ENCODE results near the gene TMED8. TPM values are rescaled to one million over a fixed set of nuclear protein-coding genes. Genes with fewer than 3 reads are reported as not detected.

Gene TMED8
- total RNA-seq, 4 donors from 2014 or later: 10.1 to 15.8 (median 12.3) TPM

DNA sequence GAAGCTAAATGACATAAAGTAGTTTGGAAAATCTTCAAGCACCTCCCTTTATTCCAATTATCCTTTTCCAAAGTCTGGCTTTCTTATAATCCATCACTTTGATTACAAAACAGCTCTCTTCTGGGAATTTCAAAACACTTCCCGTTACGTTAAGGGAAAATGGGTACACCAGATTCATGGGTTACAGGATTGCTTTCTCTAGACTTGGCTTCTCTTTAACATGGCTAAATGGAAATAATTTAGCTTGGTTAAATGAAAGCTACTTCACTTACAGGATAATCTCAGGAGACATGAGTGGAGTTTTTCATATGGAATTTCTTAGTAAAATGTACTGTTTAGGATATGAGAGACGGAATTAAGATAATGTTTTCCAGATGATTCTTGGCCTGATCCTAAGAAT, 41.3 kb downstream of the TMED8 start:
- TF ChIP-seq, protein P1, sequence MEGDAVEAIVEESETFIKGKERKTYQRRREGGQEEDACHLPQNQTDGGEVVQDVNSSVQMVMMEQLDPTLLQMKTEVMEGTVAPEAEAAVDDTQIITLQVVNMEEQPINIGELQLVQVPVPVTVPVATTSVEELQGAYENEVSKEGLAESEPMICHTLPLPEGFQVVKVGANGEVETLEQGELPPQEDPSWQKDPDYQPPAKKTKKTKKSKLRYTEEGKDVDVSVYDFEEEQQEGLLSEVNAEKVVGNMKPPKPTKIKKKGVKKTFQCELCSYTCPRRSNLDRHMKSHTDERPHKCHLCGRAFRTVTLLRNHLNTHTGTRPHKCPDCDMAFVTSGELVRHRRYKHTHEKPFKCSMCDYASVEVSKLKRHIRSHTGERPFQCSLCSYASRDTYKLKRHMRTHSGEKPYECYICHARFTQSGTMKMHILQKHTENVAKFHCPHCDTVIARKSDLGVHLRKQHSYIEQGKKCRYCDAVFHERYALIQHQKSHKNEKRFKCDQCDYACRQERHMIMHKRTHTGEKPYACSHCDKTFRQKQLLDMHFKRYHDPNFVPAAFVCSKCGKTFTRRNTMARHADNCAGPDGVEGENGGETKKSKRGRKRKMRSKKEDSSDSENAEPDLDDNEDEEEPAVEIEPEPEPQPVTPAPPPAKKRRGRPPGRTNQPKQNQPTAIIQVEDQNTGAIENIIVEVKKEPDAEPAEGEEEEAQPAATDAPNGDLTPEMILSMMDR (IDR thresholded peaks at IDR 0.05): no peak
- ATAC-seq (ENCODE audit: low FRiP score): no peak
- no peak for DNase-seq (ENCODE audit: low spot score)

DNA sequence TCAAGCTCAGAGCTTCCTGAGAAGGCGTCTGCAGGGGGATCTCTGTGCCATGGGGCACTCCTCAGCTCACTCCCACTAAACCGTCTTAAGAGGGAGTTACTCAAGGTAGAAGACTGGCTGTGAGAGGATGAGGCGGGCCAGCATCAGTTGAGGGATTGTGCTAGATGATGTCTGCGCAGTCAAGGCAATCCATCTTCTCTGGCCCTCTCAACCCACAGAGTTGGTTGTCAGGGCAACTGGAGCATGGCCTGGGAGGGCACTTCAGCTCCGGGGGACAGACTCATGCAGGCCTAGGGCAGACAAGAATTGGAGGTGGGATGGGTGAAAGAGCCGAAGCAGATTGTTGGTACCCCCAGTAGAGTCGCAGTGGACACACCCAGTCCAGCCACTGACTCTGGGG, 47.0 kb downstream of the TMED8 start:
- ATAC-seq (ENCODE audit: low FRiP score) (no peak), DNase-seq (ENCODE audit: low spot score) (no peak)
- TF ChIP-seq, protein P1 (IDR thresholded peaks at IDR 0.05): no peak

DNA sequence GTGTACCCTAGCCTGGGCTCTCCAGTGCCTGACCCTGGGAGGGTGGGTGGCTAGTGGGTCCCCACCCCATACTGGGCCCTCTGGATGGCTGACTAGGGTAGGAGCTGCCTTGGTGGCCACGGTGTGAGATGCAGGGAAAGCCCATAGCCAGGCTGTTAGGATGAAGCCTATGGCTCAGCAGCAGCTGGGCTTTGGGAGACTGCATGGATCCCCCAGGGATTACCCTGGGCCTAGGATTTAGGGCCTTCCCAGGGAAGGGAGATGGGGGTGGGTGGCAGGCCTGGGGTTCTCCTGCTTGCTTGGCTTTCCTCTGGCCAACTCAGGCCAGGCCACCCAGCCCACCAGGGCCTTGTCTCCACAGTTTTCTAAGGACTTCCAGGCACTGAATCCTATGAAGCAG, 49.8 kb downstream of the TMED8 start:
- DNase-seq (ENCODE audit: low spot score) (no peak), ATAC-seq (ENCODE audit: low FRiP score) (no peak)
- TF ChIP-seq, protein P1 (IDR thresholded peaks at IDR 0.05): no peak

DNA sequence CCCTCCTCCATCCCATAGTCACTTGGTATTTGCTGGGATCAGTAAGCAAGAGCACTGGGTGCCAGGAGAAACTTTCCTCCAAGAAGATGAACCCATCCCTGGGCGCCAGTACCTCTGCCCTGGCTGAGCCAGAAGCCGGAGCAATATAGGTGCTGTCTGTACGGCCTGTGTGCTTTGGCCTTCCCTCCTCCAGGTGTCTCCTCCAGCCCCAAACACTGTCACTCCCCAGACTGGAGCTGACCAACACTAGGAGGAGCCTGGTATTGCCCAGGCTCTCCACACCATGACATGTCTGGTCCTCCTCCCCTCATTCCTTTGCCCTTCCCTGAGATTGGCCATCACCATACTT, 51.2 kb downstream of the TMED8 start:
- TF ChIP-seq, protein P1 (IDR thresholded peaks at IDR 0.05): no peak
- no peak for ATAC-seq (ENCODE audit: low FRiP score)
- no peak for DNase-seq (ENCODE audit: low spot score)

DNA sequence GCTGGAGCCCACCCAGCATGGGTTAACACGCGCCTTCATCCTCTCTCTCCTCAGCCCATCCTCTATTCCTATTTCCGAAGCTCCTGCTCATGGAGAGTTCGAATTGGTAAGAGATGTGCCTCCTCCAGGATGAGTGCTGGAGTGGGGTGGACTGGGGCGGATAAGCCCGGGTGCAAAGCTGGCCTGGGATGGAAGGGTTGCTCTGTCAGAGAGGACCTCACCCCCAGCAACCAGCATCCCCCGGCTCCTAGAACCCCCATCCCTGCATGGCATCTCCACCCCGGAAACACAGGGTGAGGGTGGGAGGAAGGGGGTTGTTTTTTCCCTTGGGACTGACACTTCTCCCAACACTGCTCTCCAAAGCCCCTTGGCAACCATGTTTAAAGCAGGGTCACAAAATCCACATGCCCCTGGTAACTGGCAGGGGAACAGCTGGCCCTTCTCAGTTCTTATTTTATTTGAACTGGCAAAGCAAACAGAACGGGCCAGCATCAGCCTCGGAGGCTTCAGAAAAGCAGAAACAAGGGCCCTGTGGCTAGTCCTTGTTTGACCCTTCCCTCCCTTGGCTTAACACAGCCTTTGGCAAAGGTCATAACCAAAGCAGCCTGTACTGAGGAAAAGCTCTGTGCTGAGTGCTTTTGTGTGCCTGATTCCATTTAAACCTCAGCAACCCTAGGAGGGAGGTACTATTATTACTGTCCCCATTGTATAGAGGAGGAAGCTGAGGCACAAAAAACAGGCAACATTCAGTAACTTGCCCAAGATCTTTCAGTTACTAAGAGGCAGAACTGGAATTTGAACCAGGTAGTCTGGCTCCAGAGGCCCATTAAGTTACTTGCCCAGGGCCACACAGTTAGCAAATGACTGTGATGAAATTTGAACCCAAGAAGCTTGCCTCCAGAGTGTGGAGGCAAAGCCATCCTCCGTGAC, 51.8 kb downstream of the TMED8 start:
- DNase-seq (ENCODE audit: low spot score) (no peak), ATAC-seq (ENCODE audit: low FRiP score) (no peak)

DNA sequence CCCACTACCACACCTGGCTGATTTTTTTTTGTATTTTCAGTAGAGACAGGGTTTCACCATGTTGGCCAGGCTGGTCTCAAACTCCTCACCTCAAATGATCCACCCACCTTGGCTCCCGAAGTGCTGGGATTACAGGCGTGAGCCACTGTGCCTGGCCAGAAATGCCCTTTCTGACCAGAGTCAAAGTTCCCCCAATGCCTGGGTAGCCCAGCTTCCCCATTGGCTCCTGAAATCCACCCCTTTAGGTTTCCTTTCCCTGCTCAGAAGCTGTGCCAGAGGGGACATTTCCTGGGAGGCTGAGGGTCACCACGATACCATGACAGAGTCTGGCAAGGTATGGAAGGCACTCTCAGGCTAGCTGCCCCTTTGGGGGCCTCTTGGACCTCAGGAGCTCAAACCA, 52.6 kb downstream of the TMED8 start:
- DNase-seq (ENCODE audit: low spot score) (no peak), ATAC-seq (ENCODE audit: low FRiP score) (no peak)
- TF ChIP-seq, protein P1 (IDR thresholded peaks at IDR 0.05): no peak

More for the DNA sequence above, 51.8 kb downstream of the TMED8 start:
- TF ChIP-seq, protein P1 (IDR thresholded peaks at IDR 0.05): no peak

DNA sequence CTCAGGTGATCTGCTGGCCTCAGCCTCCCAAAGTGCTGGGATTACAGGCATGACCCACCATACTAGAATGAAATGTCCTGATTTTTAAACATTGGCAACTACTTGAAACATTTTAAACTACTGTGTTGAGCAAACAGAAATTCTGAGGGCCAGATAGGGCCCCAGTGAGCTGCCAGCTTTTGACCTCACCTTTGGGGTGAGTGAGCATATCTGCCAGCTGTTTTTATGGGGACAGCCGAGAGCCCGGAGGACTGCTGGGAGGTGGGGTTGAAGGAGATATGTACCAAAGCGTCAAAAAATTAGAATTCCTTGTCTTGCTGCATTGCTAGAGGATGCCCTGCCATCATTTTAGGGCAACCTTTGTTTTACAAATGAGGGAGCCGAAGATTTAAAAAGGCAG, 53.3 kb downstream of the TMED8 start:
- TF ChIP-seq, protein P1 (IDR thresholded peaks at IDR 0.05): no peak
- DNase-seq (ENCODE audit: low spot score): no peak
- ATAC-seq (ENCODE audit: low FRiP score): no peak
